Stimulated activated naive B cell treated with anti-CD40 and anti-IgM and Interleukin-4, amounts not matched to agents 10 μg/mL and 1 μg/mL and 100 μg/mL, for 72 hours (primary cell): ENCODE results near the gene LARGE2.
"Not testable (repeated sequence)": the region's sequence is repeated elsewhere in the genome, so short reads cannot be mapped to it uniquely, and the experiment has no call there.

Source experiments
- ATAC-seq, 2 donors: fragments of 150-1000 bp; cut with Tn5 transposase; replicated peaks; 2 replicates each; pipeline ENCODE4 v1.10.0; 2021; ENCODE audit warnings: moderate library complexity in 1 of 2
- DNase-seq: peaks from one replicate; pipeline ENCODE4 v3.0.0; 2021
- H3K27ac Mint-ChIP-seq: one replicate; pipeline ENCODE4 v1.8.0; 2022; ENCODE audit warnings: mild to moderate bottlenecking, mixed read lengths
- H3K27me3 Mint-ChIP-seq, 2 donors: one replicate each; pipeline ENCODE4 v1.8.0; 2022; ENCODE audit warnings: mixed read lengths in 2 of 2
- H3K36me3 Mint-ChIP-seq, 2 donors: one replicate each; pipeline ENCODE4 v1.8.0; 2022; ENCODE audit warnings: mixed read lengths in 2 of 2, mild to moderate bottlenecking in 1 of 2
- H3K4me1 Mint-ChIP-seq, 2 donors: one replicate each; pipeline ENCODE4 v1.8.0; 2022; ENCODE audit warnings: mixed read lengths in 2 of 2, mild to moderate bottlenecking in 1 of 2
- H3K4me3 Mint-ChIP-seq, 2 donors: one replicate each; pipeline ENCODE4 v1.8.0; 2022; ENCODE audit warnings: mild to moderate bottlenecking in 2 of 2, mixed read lengths in 2 of 2, moderate library complexity in 1 of 2
- H3K9me3 Mint-ChIP-seq, 2 donors: one replicate each; pipeline ENCODE4 v1.8.0; 2022; ENCODE audit warnings: mixed read lengths in 2 of 2, mild to moderate bottlenecking in 1 of 2

LARGE2 gene

GRCh38 chr11:45889555-45889954 is 32.9 kb upstream of the LARGE2 start:
- Mint-ChIP-seq H3K9me3 (no peaks in the 10 kb centered on the region), H3K4me3 (no peak overlapping the region), H3K27ac (no peak overlapping the region), H3K4me1 (peaks cover 7 to 9% of the 10 kb centered on the region in 2 donors), H3K36me3 (peaks cover 1 to 10% of the 10 kb centered on the region in 2 donors), H3K27me3 (peaks cover 19 to 32% of the 10 kb centered on the region in 2 donors)
- ATAC-seq = no peak
- no peak for DNase-seq

GRCh38 chr11:45889966-45890365 is 32.5 kb upstream of the LARGE2 start:
- ATAC-seq (no peak), DNase-seq (no peak)
- Mint-ChIP-seq H3K27ac (no peak overlapping the region), H3K4me1 (peaks cover 3 to 5% of the 10 kb centered on the region in 2 donors), H3K4me3 (no peak overlapping the region), H3K9me3 (no peaks in the 10 kb centered on the region), H3K36me3 (peaks cover 1 to 14% of the 10 kb centered on the region in 2 donors), H3K27me3 (peaks cover 23 to 36% of the 10 kb centered on the region in 2 donors)

GRCh38 chr11:45890886-45891550 is 31.4 kb upstream of the LARGE2 start:
- Mint-ChIP-seq H3K4me3 (no peak overlapping the region), H3K27me3 (peaks cover 26 to 46% of the 10 kb centered on the region in 2 donors), H3K27ac (no peak overlapping the region), H3K9me3 (no peaks in the 10 kb centered on the region), H3K4me1 (no peaks in the 10 kb centered on the region), H3K36me3 (peaks cover 1 to 16% of the 10 kb centered on the region in 2 donors)
- DNase-seq = no peak
- no peak for ATAC-seq

GRCh38 chr11:45892856-45893255 is 29.6 kb upstream of the LARGE2 start:
- no peaks in the 10 kb centered on the region for H3K9me3 Mint-ChIP-seq
- H3K27me3 Mint-ChIP-seq = peaks cover 28 to 58% of the 10 kb centered on the region in 2 donors
- no peak overlapping the region for H3K4me3 Mint-ChIP-seq
- H3K27ac Mint-ChIP-seq = no peak overlapping the region
- peaks cover 1 to 16% of the 10 kb centered on the region in 2 donors for H3K36me3 Mint-ChIP-seq
- H3K4me1 Mint-ChIP-seq = no peaks in the 10 kb centered on the region
- no peak for DNase-seq
- ATAC-seq = no peak

- ATAC-seq (no peak), DNase-seq (no peak)
- Mint-ChIP-seq H3K27me3 (peaks cover 30 to 64% of the 10 kb centered on the region in 2 donors), H3K4me3 (no peak overlapping the region), H3K27ac (no peak overlapping the region), H3K4me1 (peaks cover 6 to 10% of the 10 kb centered on the region in 2 donors), H3K36me3 (peaks cover 1 to 16% of the 10 kb centered on the region in 2 donors), H3K9me3 (no peaks in the 10 kb centered on the region)
These were observed 27.8 kb upstream of the LARGE2 start for GRCh38 chr11:45894555-45895247.

- peaks cover 25 to 63% of the 10 kb centered on the region in 2 donors for H3K27me3 Mint-ChIP-seq
- H3K9me3 Mint-ChIP-seq = no peaks in the 10 kb centered on the region
- peaks cover 9 to 16% of the 10 kb centered on the region in 2 donors for H3K4me1 Mint-ChIP-seq
- no peak for ATAC-seq
- no peak overlapping the region for H3K4me3 Mint-ChIP-seq
- no peak overlapping the region for H3K27ac Mint-ChIP-seq
- DNase-seq = no peak
- peaks cover 0 to 11% of the 10 kb centered on the region in 2 donors for H3K36me3 Mint-ChIP-seq
These were observed 26.8 kb upstream of the LARGE2 start for GRCh38 chr11:45895553-45896259.

GRCh38 chr11:45896422-45896984 is 26.0 kb upstream of the LARGE2 start:
- H3K4me1 Mint-ChIP-seq = peaks cover 9 to 19% of the 10 kb centered on the region in 2 donors
- H3K9me3 Mint-ChIP-seq = no peaks in the 10 kb centered on the region
- no peak overlapping the region for H3K4me3 Mint-ChIP-seq
- peaks cover 25 to 61% of the 10 kb centered on the region in 2 donors for H3K27me3 Mint-ChIP-seq
- no peak overlapping the region for H3K27ac Mint-ChIP-seq
- peaks cover 0 to 7% of the 10 kb centered on the region in 2 donors for H3K36me3 Mint-ChIP-seq
- no peak for DNase-seq
- ATAC-seq = no peak

- DNase-seq (no peak), ATAC-seq (no peak)
- no peak overlapping the region for H3K27ac Mint-ChIP-seq
- no peak overlapping the region for H3K4me3 Mint-ChIP-seq
- H3K27me3 Mint-ChIP-seq = peaks cover 21 to 61% of the 10 kb centered on the region in 2 donors
- H3K36me3 Mint-ChIP-seq = peaks cover 0 to 7% of the 10 kb centered on the region in 2 donors
- no peaks in the 10 kb centered on the region for H3K9me3 Mint-ChIP-seq
- peaks cover 9 to 19% of the 10 kb centered on the region in 2 donors for H3K4me1 Mint-ChIP-seq
These were observed 24.9 kb upstream of the LARGE2 start for GRCh38 chr11:45897556-45897955.

- ATAC-seq = peak in 1 of 2 donors; percentile 4
- no peaks in the 10 kb centered on the region for H3K9me3 Mint-ChIP-seq
- peaks cover 1 to 7% of the 10 kb centered on the region in 2 donors for H3K36me3 Mint-ChIP-seq
- peak overlapping the region; percentile 75 to 84 for H3K4me3 Mint-ChIP-seq
- peaks cover 9 to 19% of the 10 kb centered on the region in 2 donors for H3K4me1 Mint-ChIP-seq
- no peak for DNase-seq
- H3K27ac Mint-ChIP-seq = peak overlapping the region; percentile 73
- H3K27me3 Mint-ChIP-seq = peaks cover 15 to 49% of the 10 kb centered on the region in 2 donors
These were observed 23.4 kb upstream of the LARGE2 start for GRCh38 chr11:45899086-45899447.

GRCh38 chr11:45899448-45900174 is 22.8 kb upstream of the LARGE2 start:
- Mint-ChIP-seq H3K36me3 (peaks cover 1 to 5% of the 10 kb centered on the region in 2 donors), H3K27ac (peak overlapping the region; percentile 77), H3K4me3 (peak overlapping the region; percentile 75 to 84), H3K9me3 (no peaks in the 10 kb centered on the region), H3K27me3 (peaks cover 11 to 44% of the 10 kb centered on the region in 2 donors), H3K4me1 (peaks cover 9 to 19% of the 10 kb centered on the region in 2 donors)
- ATAC-seq (peak; percentile 88 to 89), DNase-seq (peak; percentile 67)

GRCh38 chr11:45900175-45900800 is 22.2 kb upstream of the LARGE2 start:
- not testable (repeated sequence) for DNase-seq, H3K9me3 Mint-ChIP-seq, H3K36me3 Mint-ChIP-seq
- Mint-ChIP-seq H3K4me3 (peak overlapping the region; percentile 50 to 84), H3K27ac (peak overlapping the region; percentile 15), H3K27me3 (peaks cover 4 to 37% of the 10 kb centered on the region in 2 donors), H3K4me1 (peaks cover 9 to 19% of the 10 kb centered on the region in 2 donors)
- ATAC-seq = peak in 1 of 2 donors; percentile 2

GRCh38 chr11:45900916-45901617 is 21.4 kb upstream of the LARGE2 start:
- H3K27ac Mint-ChIP-seq = no peak overlapping the region
- DNase-seq (no peak), ATAC-seq (no peak)
- H3K9me3 Mint-ChIP-seq = no peaks in the 10 kb centered on the region
- peaks cover 0 to 1% of the 10 kb centered on the region in 2 donors for H3K36me3 Mint-ChIP-seq
- peak overlapping the region; percentile 11 to 84 for H3K4me3 Mint-ChIP-seq
- peaks cover 4 to 31% of the 10 kb centered on the region in 2 donors for H3K27me3 Mint-ChIP-seq
- peaks cover 9 to 22% of the 10 kb centered on the region in 2 donors for H3K4me1 Mint-ChIP-seq

GRCh38 chr11:45901626-45902025 is 20.8 kb upstream of the LARGE2 start:
- Mint-ChIP-seq H3K36me3 (peaks cover 1 to 4% of the 10 kb centered on the region in 2 donors), H3K4me1 (peaks cover 15 to 28% of the 10 kb centered on the region in 2 donors), H3K27me3 (peaks cover 4 to 25% of the 10 kb centered on the region in 2 donors), H3K4me3 (peak overlapping the region in 1 of 2 donors; percentile 26), H3K27ac (peak overlapping the region; percentile 20), H3K9me3 (no peaks in the 10 kb centered on the region)
- ATAC-seq (no peak), DNase-seq (no peak)
